Measurements from ENCODE around the gene MPZL1.
A peak's percentile ranks its signal among the peaks of the same experiment; 100 is the strongest.
"Not testable (repeated sequence)": the region's sequence is repeated elsewhere in the genome, so short reads cannot be mapped to it uniquely, and the experiment has no call there.

Gene MPZL1

GRCh38 chr1:167821969-167822685, 100.3 kb downstream of the MPZL1 start:
- no peak for TF ChIP-seq CTCF (IDR thresholded peaks at IDR 0.05; ENCODE audit: low read depth, low read length)
- peak; percentile 15 to 48 for DNase-seq (ENCODE audit: low read depth in 2 of 2)
- no peak overlapping the region for H3K4me3 ChIP-seq (replicated peaks in 1 of 2; ENCODE audit: low read depth in 2 of 2, low read length in 2 of 2)

GRCh38 chr1:167824163-167824794, 102.5 kb downstream of the MPZL1 start:
- DNase-seq (ENCODE audit: low read depth in 2 of 2): no peak
- no peak for TF ChIP-seq CTCF (IDR thresholded peaks at IDR 0.05; ENCODE audit: low read depth, low read length)
- no peak overlapping the region for H3K4me3 ChIP-seq (replicated peaks in 1 of 2; ENCODE audit: low read depth in 2 of 2, low read length in 2 of 2)

- TF ChIP-seq CTCF (IDR thresholded peaks at IDR 0.05; ENCODE audit: low read depth, low read length): no peak
- no peak for DNase-seq (ENCODE audit: low read depth in 2 of 2)
- H3K4me3 ChIP-seq (replicated peaks in 1 of 2; ENCODE audit: low read depth in 2 of 2, low read length in 2 of 2): no peak overlapping the region
Observed at GRCh38 chr1:167825419-167826079, 103.8 kb downstream of the MPZL1 start.

- H3K4me3 ChIP-seq (replicated peaks in 1 of 2; ENCODE audit: low read depth in 2 of 2, low read length in 2 of 2): no peak overlapping the region
- no peak for TF ChIP-seq CTCF (IDR thresholded peaks at IDR 0.05; ENCODE audit: low read depth, low read length)
- no peak for DNase-seq (ENCODE audit: low read depth in 2 of 2)
Observed at GRCh38 chr1:167826127-167826526, 104.3 kb downstream of the MPZL1 start.

- peak; percentile 12 to 13 for DNase-seq (ENCODE audit: low read depth in 2 of 2)
- H3K4me3 ChIP-seq (replicated peaks in 1 of 2; ENCODE audit: low read depth in 2 of 2, low read length in 2 of 2): no peak overlapping the region
- no peak for TF ChIP-seq CTCF (IDR thresholded peaks at IDR 0.05; ENCODE audit: low read depth, low read length)
Observed at GRCh38 chr1:167829868-167830267, 108.1 kb downstream of the MPZL1 start.

GRCh38 chr1:167830668-167831067, 108.9 kb downstream of the MPZL1 start:
- H3K4me3 ChIP-seq (replicated peaks in 1 of 2; ENCODE audit: low read depth in 2 of 2, low read length in 2 of 2); DNase-seq (ENCODE audit: low read depth in 2 of 2): not testable (repeated sequence)

GRCh38 chr1:167832693-167833092, 110.9 kb downstream of the MPZL1 start:
- no peak overlapping the region for H3K4me3 ChIP-seq (replicated peaks in 1 of 2; ENCODE audit: low read depth in 2 of 2, low read length in 2 of 2)
- no peak for TF ChIP-seq CTCF (IDR thresholded peaks at IDR 0.05; ENCODE audit: low read depth, low read length)
- DNase-seq (ENCODE audit: low read depth in 2 of 2): no peak
